GM19025 (cell line): Measurements from ENCODE around the gene GALR1.

Source experiments
- ATAC-seq: cut with Tn5 transposase; IDR thresholded peaks from one replicate; pipeline ENCODE4 v1.9.1; 2021; ENCODE audit warnings: mild to moderate bottlenecking, low read depth, moderate library complexity; ENCODE audit not compliant: unreplicated experiment

Gene GALR1

GRCh38 chr18:77316641-77317040 lies 67.0 kb downstream of the GALR1 start:
- ATAC-seq: no peak

GRCh38 chr18:77320971-77321559 lies 71.4 kb downstream of the GALR1 start:
- ATAC-seq: no peak

- no peak for ATAC-seq
These were observed 72.5 kb downstream of the GALR1 start for GRCh38 chr18:77321823-77322805.

GRCh38 chr18:77323640-77324299 lies 74.1 kb downstream of the GALR1 start:
- ATAC-seq: no peak
